Astrocyte (in vitro differentiated cells and primary cell): ENCODE results near the gene AATK.

ENCODE experiments used
- EZH2 ChIP-seq: IDR thresholded peaks from 2 replicates; pipeline ENCODE4 v1.6.1; 2012; ENCODE audit warnings: mild to moderate bottlenecking, low read length, inconsistent platforms; ENCODE audit not compliant: insufficient read depth
- TF ChIP-seq, protein P1 (sequence below): IDR thresholded peaks from 2 replicates; pipeline ENCODE4 v1.5.1; 2011; ENCODE audit warnings: low read depth, mild to moderate bottlenecking, inconsistent platforms, low read length, moderate library complexity; ENCODE audit not compliant: insufficient read depth

GRCh38 chr17:81118308-81119221, 47.5 kb downstream of the AATK start:
- TF ChIP-seq, protein P1, sequence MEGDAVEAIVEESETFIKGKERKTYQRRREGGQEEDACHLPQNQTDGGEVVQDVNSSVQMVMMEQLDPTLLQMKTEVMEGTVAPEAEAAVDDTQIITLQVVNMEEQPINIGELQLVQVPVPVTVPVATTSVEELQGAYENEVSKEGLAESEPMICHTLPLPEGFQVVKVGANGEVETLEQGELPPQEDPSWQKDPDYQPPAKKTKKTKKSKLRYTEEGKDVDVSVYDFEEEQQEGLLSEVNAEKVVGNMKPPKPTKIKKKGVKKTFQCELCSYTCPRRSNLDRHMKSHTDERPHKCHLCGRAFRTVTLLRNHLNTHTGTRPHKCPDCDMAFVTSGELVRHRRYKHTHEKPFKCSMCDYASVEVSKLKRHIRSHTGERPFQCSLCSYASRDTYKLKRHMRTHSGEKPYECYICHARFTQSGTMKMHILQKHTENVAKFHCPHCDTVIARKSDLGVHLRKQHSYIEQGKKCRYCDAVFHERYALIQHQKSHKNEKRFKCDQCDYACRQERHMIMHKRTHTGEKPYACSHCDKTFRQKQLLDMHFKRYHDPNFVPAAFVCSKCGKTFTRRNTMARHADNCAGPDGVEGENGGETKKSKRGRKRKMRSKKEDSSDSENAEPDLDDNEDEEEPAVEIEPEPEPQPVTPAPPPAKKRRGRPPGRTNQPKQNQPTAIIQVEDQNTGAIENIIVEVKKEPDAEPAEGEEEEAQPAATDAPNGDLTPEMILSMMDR: no peak
- TF ChIP-seq EZH2: no peak
